ENCODE data around the gene SCAF4. TPM values are rescaled to one million over a fixed set of nuclear protein-coding genes. Genes with fewer than 3 reads are reported as not detected.

SCAF4 gene
- total and polyA plus RNA-seq, 9 of the 15 experiments (the other 6 are each of a cell fraction or from before 2014, with no cell fraction given): 2.3 to 55.7 (median 17.2) TPM

DNA sequence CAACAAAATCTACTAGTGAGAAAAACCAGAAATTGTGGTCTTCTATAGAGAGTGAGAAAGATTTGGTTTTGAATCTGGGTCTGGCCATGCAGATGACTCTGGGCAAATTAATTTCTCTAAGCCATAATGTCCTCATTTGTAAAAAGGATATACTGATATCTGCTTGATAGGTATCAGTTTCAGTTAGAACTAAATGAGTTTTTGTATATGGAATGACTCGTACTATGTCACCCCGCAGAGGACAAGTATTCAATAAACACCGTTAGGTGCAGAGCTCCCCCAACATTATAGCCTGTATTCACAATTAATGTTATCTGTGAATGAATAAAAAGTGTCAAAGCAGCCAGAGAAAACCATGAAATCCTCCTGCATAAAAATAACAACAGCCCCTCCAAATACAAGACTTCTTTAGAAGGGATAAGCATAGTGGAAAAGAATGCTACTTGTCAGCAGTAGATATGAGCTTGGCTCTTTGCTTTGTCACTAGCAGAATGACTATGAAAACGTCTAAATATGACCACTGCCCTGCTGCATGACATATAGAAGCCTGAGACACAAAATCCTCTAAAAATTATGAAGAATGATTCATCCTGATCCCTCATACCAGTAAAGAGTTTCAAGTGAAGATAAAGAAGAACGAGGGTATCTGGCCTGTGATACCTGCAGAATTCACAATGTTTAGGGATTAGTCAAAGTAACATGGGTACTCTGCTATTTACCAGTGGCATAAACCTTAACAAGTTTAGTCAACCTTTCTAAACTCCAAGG, 17.8 kb downstream of the SCAF4 start (continued):
- TF ChIP-seq, protein P1, sequence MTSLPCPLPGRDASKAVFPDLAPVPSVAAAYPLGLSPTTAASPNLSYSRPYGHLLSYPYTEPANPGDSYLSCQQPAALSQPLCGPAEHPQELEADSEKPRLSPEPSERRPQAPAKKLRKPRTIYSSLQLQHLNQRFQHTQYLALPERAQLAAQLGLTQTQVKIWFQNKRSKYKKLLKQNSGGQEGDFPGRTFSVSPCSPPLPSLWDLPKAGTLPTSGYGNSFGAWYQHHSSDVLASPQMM (CRISPR knock-in tag; IDR thresholded peaks at IDR 0.05): no peak
- no peak for TF ChIP-seq IRF2 (CRISPR knock-in tag; IDR thresholded peaks at IDR 0.05)
- TF ChIP-seq DMBX1 (CRISPR knock-in tag; IDR thresholded peaks at IDR 0.05; ENCODE audit: borderline replicate concordance): 0 out of 2 replicates have a peak, but pooled peaks have one; percentile 49
- no peak for TF ChIP-seq HNRNPLL (IDR thresholded peaks at IDR 0.05; ENCODE audit: low read depth, low read length, poor library complexity, severe bottlenecking)
- no peak for TF ChIP-seq HEY1 (CRISPR knock-in tag; IDR thresholded peaks at IDR 0.05; ENCODE audit: borderline replicate concordance)
- no peak for TF ChIP-seq HNRNPH1 (optimal IDR thresholded peaks at IDR 0.05; ENCODE audit: low read depth, low read length)
- peak; percentile 15; the same call in 1 of the 2 replicates for TF ChIP-seq ZNF717 (CRISPR knock-in tag; IDR thresholded peaks at IDR 0.05)
- no peak for TF ChIP-seq CBX1 (IDR thresholded peaks at IDR 0.05; ENCODE audit: low read depth)
- TF ChIP-seq ZNF239 (CRISPR knock-in tag; IDR thresholded peaks at IDR 0.05): no peak
- no peak for TF ChIP-seq POLR2A (conservative IDR thresholded peaks at IDR 0.05)
- TF ChIP-seq ATF1 (CRISPR knock-in tag; IDR thresholded peaks at IDR 0.05): no peak
- peak; percentile 35; the same call in 1 of the 2 replicates for TF ChIP-seq ATF1 (tag; IDR thresholded peaks at IDR 0.05)
- TF ChIP-seq U2AF2 (optimal IDR thresholded peaks at IDR 0.05; ENCODE audit: low read depth, low read length): no peak
- TF ChIP-seq MIER1 (IDR thresholded peaks at IDR 0.05; ENCODE audit: low read depth): no peak
- no peak for TF ChIP-seq FIP1L1 (IDR thresholded peaks at IDR 0.05; ENCODE audit: low read depth, low read length, poor library complexity, severe bottlenecking)
- no peak for TF ChIP-seq SIRT6 (IDR thresholded peaks at IDR 0.05; ENCODE audit: low read depth, low read length)
- no peak for TF ChIP-seq HMGN3 (IDR thresholded peaks at IDR 0.05; ENCODE audit: borderline replicate concordance, extremely low read depth, insufficient read length, low read depth, low read length)
- TF ChIP-seq YBX1 (IDR thresholded peaks at IDR 0.05): no peak
- TF ChIP-seq HSF4 (CRISPR knock-in tag; IDR thresholded peaks at IDR 0.05; ENCODE audit: borderline replicate concordance): no peak
- TF ChIP-seq FOXA1 (IDR thresholded peaks at IDR 0.05; ENCODE audit: borderline replicate concordance): no peak
- TF ChIP-seq MCM5 (IDR thresholded peaks at IDR 0.05; ENCODE audit: low read depth): no peak
- TF ChIP-seq HCFC1 (IDR thresholded peaks at IDR 0.05; ENCODE audit: low read depth, low read length): no peak
- TF ChIP-seq HMG20B (CRISPR knock-in tag; IDR thresholded peaks at IDR 0.05): no peak
- TF ChIP-seq, protein P2, sequence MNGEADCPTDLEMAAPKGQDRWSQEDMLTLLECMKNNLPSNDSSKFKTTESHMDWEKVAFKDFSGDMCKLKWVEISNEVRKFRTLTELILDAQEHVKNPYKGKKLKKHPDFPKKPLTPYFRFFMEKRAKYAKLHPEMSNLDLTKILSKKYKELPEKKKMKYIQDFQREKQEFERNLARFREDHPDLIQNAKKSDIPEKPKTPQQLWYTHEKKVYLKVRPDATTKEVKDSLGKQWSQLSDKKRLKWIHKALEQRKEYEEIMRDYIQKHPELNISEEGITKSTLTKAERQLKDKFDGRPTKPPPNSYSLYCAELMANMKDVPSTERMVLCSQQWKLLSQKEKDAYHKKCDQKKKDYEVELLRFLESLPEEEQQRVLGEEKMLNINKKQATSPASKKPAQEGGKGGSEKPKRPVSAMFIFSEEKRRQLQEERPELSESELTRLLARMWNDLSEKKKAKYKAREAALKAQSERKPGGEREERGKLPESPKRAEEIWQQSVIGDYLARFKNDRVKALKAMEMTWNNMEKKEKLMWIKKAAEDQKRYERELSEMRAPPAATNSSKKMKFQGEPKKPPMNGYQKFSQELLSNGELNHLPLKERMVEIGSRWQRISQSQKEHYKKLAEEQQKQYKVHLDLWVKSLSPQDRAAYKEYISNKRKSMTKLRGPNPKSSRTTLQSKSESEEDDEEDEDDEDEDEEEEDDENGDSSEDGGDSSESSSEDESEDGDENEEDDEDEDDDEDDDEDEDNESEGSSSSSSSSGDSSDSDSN (IDR thresholded peaks at IDR 0.05; ENCODE audit: borderline replicate concordance in 1 of 2, low read depth in 2 of 2, low read length in 2 of 2): no peak
- TF ChIP-seq ZNF165 (CRISPR knock-in tag; IDR thresholded peaks at IDR 0.05; ENCODE audit: borderline replicate concordance): no peak
- no peak for TF ChIP-seq ZC3H11A (IDR thresholded peaks at IDR 0.05; ENCODE audit: low read depth, low read length)
- no peak for TF ChIP-seq ZNF354B (CRISPR knock-in tag; IDR thresholded peaks at IDR 0.05)
- TF ChIP-seq ZNF696 (CRISPR knock-in tag; conservative IDR thresholded peaks at IDR 0.05): no peak

All from K562 (cell line).